Muscle of leg (tissue), 11 donors: ENCODE data around the gene OSBP2. TPM values are rescaled to one million over a fixed set of nuclear protein-coding genes. Genes with fewer than 3 reads are reported as not detected.

Experiments
- DNase-seq: peaks from one replicate; pipeline ENCODE4 v3.0.0; 2013
- H3K27ac ChIP-seq: one replicate; pipeline ENCODE4 v1.5.1; 2013; ENCODE audit warnings: mild to moderate bottlenecking, low read length, control low read depth
- H3K27me3 ChIP-seq: one replicate; pipeline ENCODE4 v1.6.1; 2013; ENCODE audit warnings: low read length; ENCODE audit not compliant: control insufficient read depth, insufficient read depth
- H3K36me3 ChIP-seq: one replicate; pipeline ENCODE4 v1.6.1; 2013; ENCODE audit warnings: low read length; ENCODE audit not compliant: control insufficient read depth, insufficient read depth
- H3K4me1 ChIP-seq: one replicate; pipeline ENCODE4 v1.6.1; 2013; ENCODE audit warnings: low read length; ENCODE audit not compliant: control insufficient read depth, insufficient read depth
- H3K4me3 ChIP-seq: one replicate; pipeline ENCODE4 v1.5.1; 2013; ENCODE audit warnings: low read length, control low read depth
- H3K9me3 ChIP-seq: replicated peaks from 2 replicates; pipeline ENCODE4 v1.6.1; 2013; ENCODE audit warnings: low read depth, low read length; ENCODE audit not compliant: control insufficient read depth
- WGBS: methylation state at CpG from one replicate; pipeline ENCODE4 v1.1.5; 2013; ENCODE audit warnings: missing lambda C conversion rate; ENCODE audit not compliant: insufficient coverage; 5-methylcytosine and 5-hydroxymethylcytosine counted together
- polyA plus RNA-seq, 8 donors: library from polyadenylated mRNA; unstranded; fragments of 120-200 nt; gene quantifications; one replicate each; pipeline versions ENCODE4 v1.2.1 to v1.2.3, GENCODE V29; 2013; ENCODE audit warnings: inconsistent platforms in 1 of 8, low replicate concordance in 1 of 8; ENCODE audit not compliant: insufficient read length in 8 of 8, insufficient read depth in 1 of 8
- total RNA-seq: library from RNA; stranded (reverse); fragments of 120-200 nt; gene quantifications from one replicate; pipeline ENCODE4 v1.2.4, GENCODE V29; 2013

The OSBP2 gene
- total and polyA plus RNA-seq, 9 donors: 2.7 to 7.5 (median 4.5) TPM

GRCh38 chr22:30906946-30907345, 212.3 kb downstream of the OSBP2 start:
- Histone ChIP-seq H3K4me1 (peaks cover 3% of the 10 kb centered on the region), H3K4me3 (no peak overlapping the region), H3K36me3 (no peaks in the 10 kb centered on the region), H3K27me3 (no peaks in the 10 kb centered on the region), H3K9me3 (no peaks in the 10 kb centered on the region), H3K27ac (no peak overlapping the region)
- WGBS: 100% methylated on average over 1 of the region's 1 CpG
- DNase-seq: no peak

- peaks cover 3% of the 10 kb centered on the region for H3K4me1 ChIP-seq
- 67% methylated on average over 2 of the region's 6 CpGs for WGBS
Measured at GRCh38 chr22:30908051-30908461, 213.4 kb downstream of the OSBP2 start.

GRCh38 chr22:30909306-30909705, 214.6 kb downstream of the OSBP2 start:
- Histone ChIP-seq H3K9me3 (no peaks in the 10 kb centered on the region), H3K4me1 (no peaks in the 10 kb centered on the region), H3K27ac (no peak overlapping the region), H3K27me3 (no peaks in the 10 kb centered on the region), H3K4me3 (no peak overlapping the region), H3K36me3 (no peaks in the 10 kb centered on the region)
- DNase-seq: no peak
- WGBS: 86% methylated on average over 3 of the region's 5 CpGs

More at GRCh38 chr22:30908051-30908461, 213.4 kb downstream of the OSBP2 start:
- Histone ChIP-seq H3K27me3 (no peaks in the 10 kb centered on the region), H3K36me3 (no peaks in the 10 kb centered on the region), H3K9me3 (no peaks in the 10 kb centered on the region), H3K4me3 (no peak overlapping the region), H3K27ac (no peak overlapping the region)
- no peak for DNase-seq

GRCh38 chr22:30910358-30910757, 215.7 kb downstream of the OSBP2 start:
- WGBS: no CpG with 5 or more reads among the region's 2 CpGs
- H3K4me3 ChIP-seq: no peak overlapping the region

GRCh38 chr22:30918761-30919160, 224.1 kb downstream of the OSBP2 start:
- Histone ChIP-seq H3K27me3 (peaks cover 4% of the 10 kb centered on the region), H3K27ac (no peak overlapping the region), H3K36me3 (no peaks in the 10 kb centered on the region), H3K9me3 (peaks cover 3% of the 10 kb centered on the region), H3K4me1 (no peaks in the 10 kb centered on the region), H3K4me3 (no peak overlapping the region)
- WGBS: 90% methylated on average over 5 of the region's 7 CpGs
- no peak for DNase-seq

More at GRCh38 chr22:30910358-30910757, 215.7 kb downstream of the OSBP2 start:
- no peak for DNase-seq
- Histone ChIP-seq H3K9me3 (no peaks in the 10 kb centered on the region), H3K36me3 (no peaks in the 10 kb centered on the region), H3K27ac (no peak overlapping the region), H3K4me1 (no peaks in the 10 kb centered on the region), H3K27me3 (no peaks in the 10 kb centered on the region)

GRCh38 chr22:30919973-30920372, 225.3 kb downstream of the OSBP2 start:
- no peak for DNase-seq
- no peaks in the 10 kb centered on the region for H3K4me1 ChIP-seq
- H3K9me3 ChIP-seq: peaks cover 3% of the 10 kb centered on the region
- H3K27ac ChIP-seq: no peak overlapping the region
- no peak overlapping the region for H3K4me3 ChIP-seq
- no peaks in the 10 kb centered on the region for H3K36me3 ChIP-seq
- H3K27me3 ChIP-seq: peaks cover 4% of the 10 kb centered on the region
- WGBS: 100% methylated on average over 1 of the region's 7 CpGs

- peak; percentile 70 for DNase-seq
- 0% methylated on average over 4 of the region's 9 CpGs for WGBS
- no peak overlapping the region for H3K4me3 ChIP-seq
Measured at GRCh38 chr22:30920407-30920806, 225.7 kb downstream of the OSBP2 start.

GRCh38 chr22:30921108-30921507, 226.4 kb downstream of the OSBP2 start:
- Histone ChIP-seq H3K27me3 (peaks cover 4% of the 10 kb centered on the region), H3K9me3 (no peaks in the 10 kb centered on the region), H3K4me1 (no peaks in the 10 kb centered on the region), H3K27ac (no peak overlapping the region), H3K4me3 (no peak overlapping the region), H3K36me3 (peaks cover 8% of the 10 kb centered on the region)
- DNase-seq: no peak
- no CpG with 5 or more reads among the region's 6 CpGs for WGBS

More at GRCh38 chr22:30920407-30920806, 225.7 kb downstream of the OSBP2 start:
- Histone ChIP-seq H3K27ac (no peak overlapping the region), H3K36me3 (peaks cover 1% of the 10 kb centered on the region), H3K27me3 (peaks cover 4% of the 10 kb centered on the region), H3K4me1 (no peaks in the 10 kb centered on the region), H3K9me3 (peaks cover 3% of the 10 kb centered on the region)

GRCh38 chr22:30922151-30922611, 227.5 kb downstream of the OSBP2 start:
- peaks cover 4% of the 10 kb centered on the region for H3K27me3 ChIP-seq
- no peaks in the 10 kb centered on the region for H3K9me3 ChIP-seq
- no peaks in the 10 kb centered on the region for H3K4me1 ChIP-seq
- WGBS: 56% methylated on average over 34 of the region's 34 CpGs
- peaks cover 17% of the 10 kb centered on the region for H3K36me3 ChIP-seq
- DNase-seq: peak; percentile 59
- no peak overlapping the region for H3K27ac ChIP-seq
- H3K4me3 ChIP-seq: peak overlapping the region; percentile 31

- Histone ChIP-seq H3K4me1 (no peaks in the 10 kb centered on the region), H3K4me3 (no peak overlapping the region), H3K27ac (no peak overlapping the region), H3K9me3 (no peaks in the 10 kb centered on the region), H3K27me3 (peaks cover 4% of the 10 kb centered on the region), H3K36me3 (peaks cover 29% of the 10 kb centered on the region)
- DNase-seq: no peak
- WGBS: 84% methylated on average over 5 of the region's 9 CpGs
Measured at GRCh38 chr22:30923168-30923900, 228.7 kb downstream of the OSBP2 start.
